PC-9 (cell line): ENCODE measurements around the gene MELTF. TPM values are rescaled to one million over a fixed set of nuclear protein-coding genes. Genes with fewer than 3 reads are reported as not detected.

ENCODE experiments used
- BruUV-seq: library from RNA; stranded (reverse); fragments of 400-500 nt; replicated peaks from 2 replicates; lab custom pipeline; 2021; lab: Mats Ljungman, UMichigan
- CTCF ChIA-PET: fragments of 300-600 bp; sonication (Branson Sonifier 250); formaldehyde crosslinking; loops from one replicate; lab custom pipeline; 2022; ENCODE audit warnings: antibody characterized with exemption; lab: Charles Lee
- POLR2A ChIA-PET: fragments of 300-600 bp; sonication (Branson Sonifier 250); formaldehyde crosslinking; loops from one replicate; lab custom pipeline; 2022; ENCODE audit warnings: antibody characterized with exemption; ENCODE audit not compliant: unreplicated experiment; lab: Charles Lee
- DNase-seq, 2 experiments: peaks; one replicate each; pipeline versions ENCODE4 v3.0.0 to v3.0.0-alpha.2; 2015 to 2022; ENCODE audit warnings: mixed read lengths in 1 of 2
- H2AFZ ChIP-seq: fragments of 200-600 bp; sonication (generic); 2 replicates; pipeline ENCODE4 v1.8.1; 2017; ENCODE audit warnings: antibody characterized with exemption
- H3F3A ChIP-seq: fragments of 200-600 bp; sonication (generic); 2 replicates; pipeline ENCODE4 v1.8.1; 2017; ENCODE audit warnings: antibody characterized with exemption, mild to moderate bottlenecking, low read depth; ENCODE audit not compliant: insufficient read depth
- H3K27ac ChIP-seq: fragments of 200-600 bp; sonication (generic); 2 replicates; pipeline ENCODE4 v1.6.1; 2016; ENCODE audit warnings: mixed run types
- H3K27me3 ChIP-seq: fragments of 200-600 bp; sonication (generic); 2 replicates; pipeline ENCODE4 v1.6.1; 2016; ENCODE audit warnings: low read depth, mixed run types; ENCODE audit not compliant: insufficient read depth
- H3K36me3 ChIP-seq: fragments of 200-600 bp; sonication (generic); 2 replicates; pipeline ENCODE4 v1.6.1; 2016; ENCODE audit warnings: low read depth, mixed run types
- H3K4me1 ChIP-seq: fragments of 200-600 bp; sonication (generic); replicated peaks from 2 replicates; pipeline ENCODE4 v1.6.1; 2016; ENCODE audit warnings: mixed run types; ENCODE audit not compliant: insufficient read depth
- H3K4me2 ChIP-seq: fragments of 200-600 bp; sonication (generic); 2 replicates; pipeline ENCODE4 v1.6.1; 2017; ENCODE audit warnings: mixed run types
- H3K4me3 ChIP-seq: fragments of 200-600 bp; sonication (generic); 2 replicates; pipeline ENCODE4 v1.6.1; 2016; ENCODE audit warnings: mixed run types
- H3K79me2 ChIP-seq: fragments of 200-600 bp; sonication (generic); 2 replicates; pipeline ENCODE4 v1.6.1; 2017; ENCODE audit warnings: low read depth, mixed run types
- H3K9me2 ChIP-seq: fragments of 200-600 bp; sonication (generic); 2 replicates; pipeline ENCODE4 v1.8.1; 2017; ENCODE audit warnings: mild to moderate bottlenecking; ENCODE audit not compliant: insufficient read depth
- H3K9me3 ChIP-seq: fragments of 200-600 bp; sonication (generic); 2 replicates; pipeline ENCODE4 v1.8.1; 2016; ENCODE audit warnings: low read depth; ENCODE audit not compliant: insufficient read depth
- H4K20me1 ChIP-seq: fragments of 200-600 bp; sonication (generic); 2 replicates; pipeline ENCODE4 v1.8.1; 2017; ENCODE audit not compliant: insufficient read depth
- EZH2 ChIP-seq: fragments of 200-600 bp; sonication (generic); IDR thresholded peaks from 2 replicates; pipeline ENCODE4 v1.8.0; 2017; ENCODE audit warnings: antibody characterized with exemption, low read depth
- intact Hi-C: fragments of 100-400 bp; cut with micrococcal nuclease; formaldehyde crosslinking; loops from one replicate; pipeline ENCODE4 v1.10.0; 2022; ENCODE audit not compliant: unreplicated experiment
- total RNA-seq: library from RNA; stranded (reverse); gene quantifications from 2 replicates; pipeline ENCODE4 v1.2.3, GENCODE V29; 2021
- TF ChIP-seq, protein P1 (sequence below): fragments of 200-600 bp; sonication (generic); conservative IDR thresholded peaks from 2 replicates; pipeline ENCODE4 v1.6.1; 2017; ENCODE audit warnings: mixed run types, antibody characterized with exemption, mild to moderate bottlenecking, moderate library complexity

The MELTF gene
- total RNA-seq, 1 experiment from 2014 or later: 154 TPM

DNA sequence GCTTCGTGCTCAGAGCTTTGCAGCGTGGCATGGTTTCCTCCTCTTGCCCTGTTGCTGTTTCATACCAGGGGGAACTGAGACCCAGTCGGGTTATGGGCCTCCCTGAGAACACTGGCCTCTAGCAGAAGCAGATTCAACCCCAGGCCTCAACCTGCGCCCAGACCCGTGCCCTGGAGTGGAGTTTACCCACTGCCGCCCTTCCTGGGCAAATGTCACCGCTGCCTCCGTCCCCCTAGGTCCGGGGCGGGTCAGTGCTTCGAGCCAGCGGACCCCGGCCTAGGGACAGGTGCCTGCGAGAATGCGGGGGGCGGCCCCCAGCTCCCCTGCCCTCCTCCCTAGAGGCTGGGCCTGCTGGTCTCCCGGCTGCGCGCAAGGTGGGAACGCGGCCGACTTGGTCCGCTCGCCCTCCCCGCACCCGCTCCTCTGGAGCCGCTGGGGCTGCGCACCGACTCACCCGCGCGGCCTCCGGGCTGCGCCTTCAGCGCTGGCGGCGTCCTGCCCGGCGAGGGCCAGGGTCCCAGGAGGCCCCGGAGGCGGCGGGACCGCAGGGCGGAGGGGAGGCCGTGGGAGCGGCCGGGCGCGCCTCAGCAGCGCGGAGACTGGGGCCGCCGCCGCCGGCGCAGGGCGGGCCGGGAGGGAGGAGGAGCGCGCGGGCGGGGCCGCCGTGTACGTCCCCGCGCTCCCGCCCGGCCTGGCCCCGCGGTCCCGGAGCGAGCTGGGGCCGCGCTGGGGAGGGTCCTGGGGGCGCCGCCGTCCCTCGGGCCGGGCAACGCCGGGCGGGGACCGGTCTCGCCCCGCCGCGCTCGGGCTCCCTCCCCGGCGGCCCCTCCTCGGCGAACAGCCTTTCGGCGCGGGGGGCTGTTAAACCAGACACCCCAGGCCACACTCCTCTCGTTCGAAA is 61.1 kb downstream of the MELTF start, which contains the start of gene PIGZ:
Gene PIGZ (minus strand): TSS at position 601 of the 901 bp plus-strand sequence. CDS start 16,802 bp downstream, outside the sequence.
- POLR2A ChIA-PET: no interaction called here

DNA sequence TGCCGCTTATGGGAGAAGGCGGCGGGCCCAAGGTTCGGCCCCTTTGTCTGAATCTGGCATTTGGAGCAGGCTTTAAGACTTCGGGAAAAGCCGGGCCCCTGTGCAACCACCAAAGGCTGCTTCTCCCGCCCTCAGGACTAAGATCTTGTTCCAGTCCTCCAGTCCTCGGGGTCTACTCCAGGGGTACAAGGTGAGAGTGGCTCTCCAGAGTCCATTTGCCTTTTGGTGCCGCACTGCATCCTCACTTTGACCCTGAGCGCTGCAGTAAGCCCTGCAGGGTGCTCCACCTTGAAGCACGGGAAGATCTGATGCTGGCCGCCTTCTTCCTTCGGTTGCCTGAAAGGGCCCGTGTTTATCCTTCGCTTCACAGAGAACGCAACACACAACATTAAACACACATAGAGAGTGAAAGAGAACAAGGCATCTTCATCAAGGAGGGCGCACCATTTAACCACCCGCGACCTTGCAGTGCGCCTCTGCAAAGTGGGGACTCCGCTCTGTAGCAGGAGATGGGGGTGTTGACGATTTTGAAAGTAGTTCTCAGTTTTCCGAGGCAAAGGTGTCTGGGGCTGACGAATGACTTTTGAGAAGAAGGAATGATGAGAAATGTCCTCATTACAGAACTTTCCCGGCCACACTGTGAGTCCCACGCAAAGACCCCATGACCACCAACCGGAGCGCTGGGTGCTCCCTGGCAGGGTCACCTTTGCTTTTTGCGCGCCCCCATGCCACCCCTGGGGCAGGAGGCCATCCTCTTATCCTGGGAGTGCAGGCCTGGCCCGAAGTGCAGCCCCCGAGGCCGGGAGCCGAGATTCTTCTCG is 62.0 kb downstream of the MELTF start:
- no peaks in the 10 kb centered on the region for H3K9me2 ChIP-seq
- peaks cover 22% of the 10 kb centered on the region for H3K27me3 ChIP-seq
- H3K4me2 ChIP-seq: peak overlapping the region; percentile 91
- no peaks in the 10 kb centered on the region for H3K9me3 ChIP-seq
- no peaks in the 10 kb centered on the region for H4K20me1 ChIP-seq
- ChIA-PET CTCF (interaction anchor here (0.5 kb wide), 1 partner anchor 212 kb away, joined by 12 read pairs; no protein-coding TSS in a partner anchor), POLR2A (no interaction called here)
- H3K27ac ChIP-seq: no peak overlapping the region
- no peaks in the 10 kb centered on the region for H3K4me1 ChIP-seq
- BruUV-seq: no TSS peak
- DNase-seq: no peak
- intact Hi-C loops: no loop called here
- H3K79me2 ChIP-seq: no peaks in the 10 kb centered on the region
- no peak overlapping the region for H3K4me3 ChIP-seq
- 0 out of 2 replicates have a peak, but pooled peaks cover 5% of the 10 kb centered on the region for H3F3A ChIP-seq
- H2AFZ ChIP-seq: no peak overlapping the region
- TF ChIP-seq, protein P1, sequence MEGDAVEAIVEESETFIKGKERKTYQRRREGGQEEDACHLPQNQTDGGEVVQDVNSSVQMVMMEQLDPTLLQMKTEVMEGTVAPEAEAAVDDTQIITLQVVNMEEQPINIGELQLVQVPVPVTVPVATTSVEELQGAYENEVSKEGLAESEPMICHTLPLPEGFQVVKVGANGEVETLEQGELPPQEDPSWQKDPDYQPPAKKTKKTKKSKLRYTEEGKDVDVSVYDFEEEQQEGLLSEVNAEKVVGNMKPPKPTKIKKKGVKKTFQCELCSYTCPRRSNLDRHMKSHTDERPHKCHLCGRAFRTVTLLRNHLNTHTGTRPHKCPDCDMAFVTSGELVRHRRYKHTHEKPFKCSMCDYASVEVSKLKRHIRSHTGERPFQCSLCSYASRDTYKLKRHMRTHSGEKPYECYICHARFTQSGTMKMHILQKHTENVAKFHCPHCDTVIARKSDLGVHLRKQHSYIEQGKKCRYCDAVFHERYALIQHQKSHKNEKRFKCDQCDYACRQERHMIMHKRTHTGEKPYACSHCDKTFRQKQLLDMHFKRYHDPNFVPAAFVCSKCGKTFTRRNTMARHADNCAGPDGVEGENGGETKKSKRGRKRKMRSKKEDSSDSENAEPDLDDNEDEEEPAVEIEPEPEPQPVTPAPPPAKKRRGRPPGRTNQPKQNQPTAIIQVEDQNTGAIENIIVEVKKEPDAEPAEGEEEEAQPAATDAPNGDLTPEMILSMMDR: no peak
- TF ChIP-seq EZH2: no peak
- H3K36me3 ChIP-seq: no peaks in the 10 kb centered on the region

More for the DNA sequence above, 61.1 kb downstream of the MELTF start, which contains the start of gene PIGZ:
- no peaks in the 10 kb centered on the region for H4K20me1 ChIP-seq
- no TSS peak for BruUV-seq
- no peak within 1 kb of the TSS for H3K27ac ChIP-seq
- intact Hi-C loops: no loop called here
- CTCF ChIA-PET: interaction anchor here (0.7 kb wide), 1 partner anchor 364 kb away, joined by 4 read pairs; no protein-coding TSS in a partner anchor
- H3K27me3 ChIP-seq: peaks cover 22% of the 10 kb centered on the region
- 0 out of 2 replicates have a peak, but pooled peaks have one; percentile 80 for TF ChIP-seq EZH2
- TF ChIP-seq, protein P1: no peak
- H3K9me3 ChIP-seq: no peaks in the 10 kb centered on the region
- no peaks in the 10 kb centered on the region for H3K4me1 ChIP-seq
- no peaks in the 10 kb centered on the region for H3K9me2 ChIP-seq
- no peaks in the 10 kb centered on the region for H3K79me2 ChIP-seq
- no peaks in the 10 kb centered on the region for H3K36me3 ChIP-seq
- peak in 1 of 2 experiments; percentile 62 for DNase-seq
- peak within 1 kb of the TSS; percentile 73 for H3K4me3 ChIP-seq
- peak within 1 kb of the TSS; percentile 99 for H2AFZ ChIP-seq
- 0 out of 2 replicates have a peak, but pooled peaks cover 5% of the 10 kb centered on the region for H3F3A ChIP-seq
- peak within 1 kb of the TSS; percentile 91 for H3K4me2 ChIP-seq
